Measurements from ENCODE around the gene PLCL2. TPM values are rescaled to one million over a fixed set of nuclear protein-coding genes. Genes with fewer than 3 reads are reported as not detected.

The PLCL2 gene
- total and polyA plus RNA-seq, 2 donors: 7.0 to 17.8 TPM

- no peak overlapping the region for H3K27ac ChIP-seq (ENCODE audit: low read depth in 1 of 2, low read length in 1 of 2)
- no peaks in the 10 kb centered on the region for H3K36me3 ChIP-seq (ENCODE audit: control insufficient read depth in 2 of 2, insufficient read depth in 2 of 2, low read length in 1 of 2)
- no peak overlapping the region for H3K4me3 ChIP-seq (ENCODE audit: low read length in 2 of 2)
- no peak for DNase-seq (ENCODE audit: low read depth in 6 of 9, low spot score in 9 of 9)
- peaks cover 5 to 29% of the 10 kb centered on the region in 2 donors for H3K4me1 ChIP-seq (ENCODE audit: control insufficient read depth in 2 of 2, insufficient read depth in 2 of 2, low read length in 2 of 2)
- 96% methylated on average over 6 of the region's 6 CpGs for WGBS
- H3K9me3 ChIP-seq (ENCODE audit: control insufficient read depth in 2 of 2, insufficient read depth in 1 of 2, low read length in 1 of 2): no peaks in the 10 kb centered on the region
- H3K27me3 ChIP-seq (ENCODE audit: control insufficient read depth in 2 of 2, insufficient read depth in 1 of 2, low read length in 1 of 2): no peaks in the 10 kb centered on the region
These were observed 23.5 kb downstream of the PLCL2 start for GRCh38 chr3:16908016-16908807.

- Histone ChIP-seq H3K27me3 (ENCODE audit: control insufficient read depth in 2 of 2, insufficient read depth in 1 of 2, low read length in 1 of 2) (no peaks in the 10 kb centered on the region), H3K27ac (ENCODE audit: low read depth in 1 of 2, low read length in 1 of 2) (no peak overlapping the region)
- WGBS: 99% methylated on average over 2 of the region's 2 CpGs
These were observed 24.1 kb downstream of the PLCL2 start for GRCh38 chr3:16908896-16909295.

GRCh38 chr3:16909802-16910201 lies 25.0 kb downstream of the PLCL2 start:
- Histone ChIP-seq H3K27me3 (ENCODE audit: control insufficient read depth in 2 of 2, insufficient read depth in 1 of 2, low read length in 1 of 2) (no peaks in the 10 kb centered on the region), H3K27ac (ENCODE audit: low read depth in 1 of 2, low read length in 1 of 2) (no peak overlapping the region), H3K36me3 (ENCODE audit: control insufficient read depth in 2 of 2, insufficient read depth in 2 of 2, low read length in 1 of 2) (no peaks in the 10 kb centered on the region), H3K4me3 (ENCODE audit: low read length in 2 of 2) (no peak overlapping the region), H3K4me1 (ENCODE audit: control insufficient read depth in 2 of 2, insufficient read depth in 2 of 2, low read length in 2 of 2) (peaks cover 2 to 16% of the 10 kb centered on the region in 2 donors), H3K9me3 (ENCODE audit: control insufficient read depth in 2 of 2, insufficient read depth in 1 of 2, low read length in 1 of 2) (no peaks in the 10 kb centered on the region)
- WGBS: 96% methylated on average over 3 of the region's 3 CpGs
- DNase-seq (ENCODE audit: low read depth in 6 of 9, low spot score in 9 of 9): no peak

More at GRCh38 chr3:16908896-16909295, 24.1 kb downstream of the PLCL2 start:
- Histone ChIP-seq H3K9me3 (ENCODE audit: control insufficient read depth in 2 of 2, insufficient read depth in 1 of 2, low read length in 1 of 2) (no peaks in the 10 kb centered on the region), H3K4me1 (ENCODE audit: control insufficient read depth in 2 of 2, insufficient read depth in 2 of 2, low read length in 2 of 2) (peaks cover 5 to 23% of the 10 kb centered on the region in 2 donors), H3K36me3 (ENCODE audit: control insufficient read depth in 2 of 2, insufficient read depth in 2 of 2, low read length in 1 of 2) (no peaks in the 10 kb centered on the region), H3K4me3 (ENCODE audit: low read length in 2 of 2) (no peak overlapping the region)
- DNase-seq (ENCODE audit: low read depth in 6 of 9, low spot score in 9 of 9): no peak

- 95% methylated on average over 3 of the region's 3 CpGs for WGBS
- no peaks in the 10 kb centered on the region for H3K36me3 ChIP-seq (ENCODE audit: control insufficient read depth in 2 of 2, insufficient read depth in 2 of 2, low read length in 1 of 2)
- H3K27me3 ChIP-seq (ENCODE audit: control insufficient read depth in 2 of 2, insufficient read depth in 1 of 2, low read length in 1 of 2): no peaks in the 10 kb centered on the region
- DNase-seq (ENCODE audit: low read depth in 6 of 9, low spot score in 9 of 9): no peak
- no peak overlapping the region for H3K4me3 ChIP-seq (ENCODE audit: low read length in 2 of 2)
- peaks cover 0 to 13% of the 10 kb centered on the region in 2 donors for H3K4me1 ChIP-seq (ENCODE audit: control insufficient read depth in 2 of 2, insufficient read depth in 2 of 2, low read length in 2 of 2)
- no peak overlapping the region for H3K27ac ChIP-seq (ENCODE audit: low read depth in 1 of 2, low read length in 1 of 2)
- no peaks in the 10 kb centered on the region for H3K9me3 ChIP-seq (ENCODE audit: control insufficient read depth in 2 of 2, insufficient read depth in 1 of 2, low read length in 1 of 2)
These were observed 25.5 kb downstream of the PLCL2 start for GRCh38 chr3:16910207-16910606.

- Histone ChIP-seq H3K27ac (ENCODE audit: low read depth in 1 of 2, low read length in 1 of 2) (no peak overlapping the region), H3K27me3 (ENCODE audit: control insufficient read depth in 2 of 2, insufficient read depth in 1 of 2, low read length in 1 of 2) (no peaks in the 10 kb centered on the region), H3K4me3 (ENCODE audit: low read length in 2 of 2) (no peak overlapping the region), H3K36me3 (ENCODE audit: control insufficient read depth in 2 of 2, insufficient read depth in 2 of 2, low read length in 1 of 2) (no peaks in the 10 kb centered on the region), H3K4me1 (ENCODE audit: control insufficient read depth in 2 of 2, insufficient read depth in 2 of 2, low read length in 2 of 2) (peaks cover 0 to 10% of the 10 kb centered on the region in 2 donors), H3K9me3 (ENCODE audit: control insufficient read depth in 2 of 2, insufficient read depth in 1 of 2, low read length in 1 of 2) (no peaks in the 10 kb centered on the region)
- 98% methylated on average over 2 of the region's 2 CpGs for WGBS
- DNase-seq (ENCODE audit: low read depth in 6 of 9, low spot score in 9 of 9): no peak
These were observed 27.2 kb downstream of the PLCL2 start for GRCh38 chr3:16911916-16912315.

- Histone ChIP-seq H3K36me3 (ENCODE audit: control insufficient read depth in 2 of 2, insufficient read depth in 2 of 2, low read length in 1 of 2) (no peaks in the 10 kb centered on the region), H3K4me3 (ENCODE audit: low read length in 2 of 2) (no peak overlapping the region), H3K4me1 (ENCODE audit: control insufficient read depth in 2 of 2, insufficient read depth in 2 of 2, low read length in 2 of 2) (peaks cover 0 to 6% of the 10 kb centered on the region in 2 donors), H3K27ac (ENCODE audit: low read depth in 1 of 2, low read length in 1 of 2) (no peak overlapping the region), H3K27me3 (ENCODE audit: control insufficient read depth in 2 of 2, insufficient read depth in 1 of 2, low read length in 1 of 2) (no peaks in the 10 kb centered on the region), H3K9me3 (ENCODE audit: control insufficient read depth in 2 of 2, insufficient read depth in 1 of 2, low read length in 1 of 2) (no peaks in the 10 kb centered on the region)
- 90% methylated on average over 3 of the region's 3 CpGs for WGBS
- DNase-seq (ENCODE audit: low read depth in 6 of 9, low spot score in 9 of 9): peak in 1 of 9 donors; percentile 45
These were observed 27.9 kb downstream of the PLCL2 start for GRCh38 chr3:16912400-16913263.

GRCh38 chr3:16913264-16913580 lies 28.5 kb downstream of the PLCL2 start:
- 98% methylated on average over 2 of the region's 2 CpGs for WGBS
- Histone ChIP-seq H3K4me3 (ENCODE audit: low read length in 2 of 2) (no peak overlapping the region), H3K27me3 (ENCODE audit: control insufficient read depth in 2 of 2, insufficient read depth in 1 of 2, low read length in 1 of 2) (no peaks in the 10 kb centered on the region), H3K9me3 (ENCODE audit: control insufficient read depth in 2 of 2, insufficient read depth in 1 of 2, low read length in 1 of 2) (no peaks in the 10 kb centered on the region), H3K4me1 (ENCODE audit: control insufficient read depth in 2 of 2, insufficient read depth in 2 of 2, low read length in 2 of 2) (peaks cover 0 to 6% of the 10 kb centered on the region in 2 donors), H3K36me3 (ENCODE audit: control insufficient read depth in 2 of 2, insufficient read depth in 2 of 2, low read length in 1 of 2) (no peaks in the 10 kb centered on the region), H3K27ac (ENCODE audit: low read depth in 1 of 2, low read length in 1 of 2) (no peak overlapping the region)
- no peak for DNase-seq (ENCODE audit: low read depth in 6 of 9, low spot score in 9 of 9)

GRCh38 chr3:16916840-16917239 lies 32.1 kb downstream of the PLCL2 start:
- H3K27ac ChIP-seq (ENCODE audit: low read depth in 1 of 2, low read length in 1 of 2): no peak overlapping the region
- no peaks in the 10 kb centered on the region for H3K9me3 ChIP-seq (ENCODE audit: control insufficient read depth in 2 of 2, insufficient read depth in 1 of 2, low read length in 1 of 2)
- H3K36me3 ChIP-seq (ENCODE audit: control insufficient read depth in 2 of 2, insufficient read depth in 2 of 2, low read length in 1 of 2): no peaks in the 10 kb centered on the region
- 78% methylated on average over 5 of the region's 5 CpGs for WGBS
- no peak for DNase-seq (ENCODE audit: low read depth in 6 of 9, low spot score in 9 of 9)
- peaks cover 0 to 6% of the 10 kb centered on the region in 2 donors for H3K4me1 ChIP-seq (ENCODE audit: control insufficient read depth in 2 of 2, insufficient read depth in 2 of 2, low read length in 2 of 2)
- H3K27me3 ChIP-seq (ENCODE audit: control insufficient read depth in 2 of 2, insufficient read depth in 1 of 2, low read length in 1 of 2): no peaks in the 10 kb centered on the region
- H3K4me3 ChIP-seq (ENCODE audit: low read length in 2 of 2): no peak overlapping the region

GRCh38 chr3:16917256-16917935 lies 32.6 kb downstream of the PLCL2 start:
- Histone ChIP-seq H3K9me3 (ENCODE audit: control insufficient read depth in 2 of 2, insufficient read depth in 1 of 2, low read length in 1 of 2) (no peaks in the 10 kb centered on the region), H3K4me3 (ENCODE audit: low read length in 2 of 2) (no peak overlapping the region), H3K36me3 (ENCODE audit: control insufficient read depth in 2 of 2, insufficient read depth in 2 of 2, low read length in 1 of 2) (no peaks in the 10 kb centered on the region), H3K4me1 (ENCODE audit: control insufficient read depth in 2 of 2, insufficient read depth in 2 of 2, low read length in 2 of 2) (peaks cover 0 to 6% of the 10 kb centered on the region in 2 donors), H3K27me3 (ENCODE audit: control insufficient read depth in 2 of 2, insufficient read depth in 1 of 2, low read length in 1 of 2) (no peaks in the 10 kb centered on the region), H3K27ac (ENCODE audit: low read depth in 1 of 2, low read length in 1 of 2) (no peak overlapping the region)
- DNase-seq (ENCODE audit: low read depth in 6 of 9, low spot score in 9 of 9): no peak
